ENCODE measurements around the gene TSPAN33.

Gene TSPAN33

DNA sequence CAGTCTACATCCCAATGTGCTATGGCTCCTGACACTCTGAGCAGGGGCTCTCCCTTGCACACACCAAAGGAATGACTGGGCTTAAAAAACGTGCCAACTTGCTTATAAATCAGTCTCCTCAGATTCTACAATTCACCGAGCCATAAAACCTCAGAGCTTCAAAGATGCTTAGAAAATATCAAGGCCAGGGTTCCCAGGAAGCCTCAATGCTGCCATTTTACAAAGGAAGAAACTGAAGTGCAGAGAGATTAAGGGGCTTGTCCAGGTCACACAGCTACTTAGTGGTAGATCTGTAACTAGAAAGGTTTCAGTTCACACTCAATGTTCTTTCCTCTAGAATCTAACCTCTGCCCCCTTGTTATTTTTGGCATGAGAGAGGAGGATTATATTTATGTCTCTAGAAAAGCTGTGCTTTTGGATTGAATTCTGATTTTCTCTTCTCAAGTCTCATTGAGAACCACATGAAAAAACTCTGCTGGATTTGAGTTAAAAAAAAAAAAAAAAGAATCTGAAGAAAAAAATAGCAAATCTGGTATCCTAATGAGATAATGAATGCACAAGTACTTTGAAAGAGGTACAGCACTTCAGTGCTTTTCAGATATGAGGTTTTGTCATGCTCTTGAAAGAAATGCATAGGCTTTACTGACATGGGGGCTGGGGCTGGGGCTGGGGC lies 22.3 kb upstream of the TSPAN33 start:
- DNase-seq: peak; percentile 54
- H3K36me3 Mint-ChIP-seq: peaks cover 11 to 22% of the 10 kb centered on the region in 2 donors
- H3K27ac Mint-ChIP-seq: peak overlapping the region; percentile 98
- no peaks in the 10 kb centered on the region for H3K27me3 Mint-ChIP-seq
- H3K9me3 Mint-ChIP-seq: peaks cover 9 to 16% of the 10 kb centered on the region in 2 donors
- H3K4me3 Mint-ChIP-seq: peak overlapping the region; percentile 71 to 72
- ATAC-seq (replicated peaks): peak; percentile 57 to 66
- H3K4me1 Mint-ChIP-seq: peaks cover 26 to 42% of the 10 kb centered on the region in 2 donors

GRCh38 chr7:129122751-129123509 lies 21.6 kb upstream of the TSPAN33 start:
- DNase-seq (peak; percentile 81), ATAC-seq (replicated peaks) (peak; percentile 84 to 86)
- Mint-ChIP-seq H3K27me3 (no peaks in the 10 kb centered on the region), H3K4me1 (peaks cover 26 to 42% of the 10 kb centered on the region in 2 donors), H3K4me3 (peak overlapping the region; percentile 71 to 72), H3K36me3 (peaks cover 11 to 22% of the 10 kb centered on the region in 2 donors), H3K9me3 (peaks cover 9 to 16% of the 10 kb centered on the region in 2 donors), H3K27ac (peak overlapping the region; percentile 98)

GRCh38 chr7:129123510-129123857 lies 21.0 kb upstream of the TSPAN33 start:
- Mint-ChIP-seq H3K27ac (peak overlapping the region; percentile 98), H3K27me3 (no peaks in the 10 kb centered on the region), H3K9me3 (peaks cover 9 to 16% of the 10 kb centered on the region in 2 donors), H3K4me3 (peak overlapping the region; percentile 69 to 71), H3K36me3 (peaks cover 11 to 22% of the 10 kb centered on the region in 2 donors), H3K4me1 (peaks cover 26 to 42% of the 10 kb centered on the region in 2 donors)
- no peak for DNase-seq
- ATAC-seq (replicated peaks): no peak

- DNase-seq (no peak), ATAC-seq (replicated peaks) (no peak)
- H3K36me3 Mint-ChIP-seq: peaks cover 4 to 10% of the 10 kb centered on the region in 2 donors
- H3K27ac Mint-ChIP-seq: peak overlapping the region; percentile 37
- no peaks in the 10 kb centered on the region for H3K27me3 Mint-ChIP-seq
- H3K9me3 Mint-ChIP-seq: peaks cover 3 to 7% of the 10 kb centered on the region in 2 donors
- H3K4me1 Mint-ChIP-seq: peaks cover 21 to 43% of the 10 kb centered on the region in 2 donors
- H3K4me3 Mint-ChIP-seq: no peak overlapping the region
Measured at GRCh38 chr7:129126314-129126713, 18.2 kb upstream of the TSPAN33 start.

- Mint-ChIP-seq H3K9me3 (peaks cover 0 to 2% of the 10 kb centered on the region in 2 donors), H3K4me1 (peaks cover 14 to 35% of the 10 kb centered on the region in 2 donors), H3K27ac (no peak overlapping the region), H3K36me3 (peaks cover 2 to 3% of the 10 kb centered on the region in 2 donors), H3K27me3 (no peaks in the 10 kb centered on the region), H3K4me3 (no peak overlapping the region)
- ATAC-seq (replicated peaks) (no peak), DNase-seq (no peak)
Measured at GRCh38 chr7:129127154-129127553, 17.4 kb upstream of the TSPAN33 start.

DNA sequence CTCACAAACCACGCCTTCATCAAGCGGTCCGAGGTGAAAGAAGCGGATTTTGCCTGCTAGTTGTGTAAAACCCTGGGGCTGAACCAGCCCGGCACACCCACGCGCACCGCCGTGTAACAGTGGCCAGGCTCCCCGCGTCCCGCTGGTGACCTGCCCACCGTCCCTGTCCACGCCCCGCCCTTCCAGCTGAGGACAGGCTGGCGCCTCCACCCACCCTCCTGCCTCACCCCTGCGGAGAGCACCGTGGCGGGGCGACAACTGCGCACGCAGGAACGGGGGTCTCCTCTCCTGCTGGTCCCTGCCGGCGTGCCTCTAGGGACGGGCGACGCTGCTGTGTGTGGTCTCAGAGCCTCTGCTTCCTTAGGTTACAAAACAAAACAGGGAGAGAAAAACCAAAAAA lies 16.9 kb upstream of the TSPAN33 start:
- peaks cover 12 to 33% of the 10 kb centered on the region in 2 donors for H3K4me1 Mint-ChIP-seq
- no peaks in the 10 kb centered on the region for H3K27me3 Mint-ChIP-seq
- H3K36me3 Mint-ChIP-seq: peaks cover 2 to 3% of the 10 kb centered on the region in 2 donors
- H3K9me3 Mint-ChIP-seq: peaks cover 0 to 2% of the 10 kb centered on the region in 2 donors
- H3K27ac Mint-ChIP-seq: no peak overlapping the region
- ATAC-seq (replicated peaks) (no peak), DNase-seq (no peak)
- H3K4me3 Mint-ChIP-seq: no peak overlapping the region

- peak overlapping the region; percentile 77 for H3K27ac Mint-ChIP-seq
- DNase-seq (no peak), ATAC-seq (replicated peaks) (peak in 1 of 2 donors; percentile 20)
- peaks cover 0 to 3% of the 10 kb centered on the region in 2 donors for H3K36me3 Mint-ChIP-seq
- H3K4me3 Mint-ChIP-seq: peak overlapping the region; percentile 54 to 61
- peaks cover 2 to 3% of the 10 kb centered on the region in 2 donors for H3K9me3 Mint-ChIP-seq
- peaks cover 26 to 63% of the 10 kb centered on the region in 2 donors for H3K4me1 Mint-ChIP-seq
- H3K27me3 Mint-ChIP-seq: no peaks in the 10 kb centered on the region
Measured at GRCh38 chr7:129134356-129134987, 10.0 kb upstream of the TSPAN33 start.

DNA sequence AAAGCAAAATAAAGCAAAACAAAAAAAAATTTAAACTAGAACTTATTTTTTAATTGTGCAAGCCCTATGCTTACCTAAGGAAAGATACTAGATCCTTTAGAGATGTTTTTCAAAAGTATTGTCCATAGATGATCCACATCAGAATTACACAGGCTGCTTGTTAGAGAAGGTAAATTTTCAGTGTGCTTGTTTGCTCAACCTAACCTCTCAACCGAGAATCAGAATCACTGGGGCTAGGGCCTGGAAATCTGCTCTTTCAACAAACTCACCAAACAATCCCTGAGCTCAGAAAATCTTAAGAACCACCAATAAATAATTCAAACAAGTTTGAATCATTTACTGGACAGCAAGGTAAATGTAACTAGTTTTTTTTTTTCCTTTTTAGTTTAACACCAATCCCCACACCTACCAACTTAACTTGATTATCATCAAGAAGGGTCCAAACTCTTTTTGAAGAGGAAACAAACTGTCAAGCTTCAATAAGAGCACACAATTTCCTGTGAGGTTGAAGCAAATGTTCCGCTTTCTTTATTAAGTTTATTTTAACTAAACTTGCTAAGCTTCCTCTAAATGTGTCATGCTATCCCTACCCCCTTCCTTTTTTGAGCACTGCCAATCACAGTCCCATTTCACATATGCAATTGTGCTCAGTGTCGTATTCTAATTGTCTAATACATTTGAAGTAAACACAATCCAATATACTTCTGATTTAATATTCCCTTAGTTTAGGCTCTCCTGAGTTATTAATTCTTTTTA lies 7.4 kb upstream of the TSPAN33 start:
- H3K36me3 Mint-ChIP-seq: peaks cover 0 to 3% of the 10 kb centered on the region in 2 donors
- H3K27ac Mint-ChIP-seq: peak overlapping the region; percentile 94
- H3K9me3 Mint-ChIP-seq: peaks cover 2 to 3% of the 10 kb centered on the region in 2 donors
- peaks cover 30 to 54% of the 10 kb centered on the region in 2 donors for H3K4me1 Mint-ChIP-seq
- no peak for DNase-seq
- H3K4me3 Mint-ChIP-seq: peak overlapping the region; percentile 30 to 71
- no peaks in the 10 kb centered on the region for H3K27me3 Mint-ChIP-seq
- ATAC-seq (replicated peaks): peak; percentile 94 to 96

DNA sequence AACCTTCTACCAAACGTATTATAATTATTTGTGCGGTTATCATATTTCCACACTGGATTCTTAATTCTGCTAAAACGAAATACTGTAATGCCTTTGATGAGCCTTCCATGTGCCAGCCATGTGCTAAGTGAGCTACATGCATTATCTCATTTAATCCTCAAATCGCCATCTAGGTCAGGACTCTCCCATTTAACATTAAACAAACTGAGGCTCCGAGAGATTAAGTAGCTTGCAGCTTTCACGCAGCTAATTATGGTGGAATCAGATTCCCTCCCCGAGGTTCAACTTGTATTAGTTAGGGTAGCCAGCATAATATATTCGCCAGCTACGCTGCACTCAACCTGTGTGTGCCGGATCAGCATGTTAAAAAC lies 798 bp upstream of the TSPAN33 start:
- peak overlapping the region; percentile 60 for H3K27ac Mint-ChIP-seq
- peaks cover 34 to 35% of the 10 kb centered on the region in 2 donors for H3K36me3 Mint-ChIP-seq
- no peak for ATAC-seq (replicated peaks)
- no peaks in the 10 kb centered on the region for H3K27me3 Mint-ChIP-seq
- peaks cover 44 to 51% of the 10 kb centered on the region in 2 donors for H3K4me1 Mint-ChIP-seq
- peaks cover 0 to under 1% of the 10 kb centered on the region in 2 donors for H3K9me3 Mint-ChIP-seq
- peak overlapping the region; percentile 94 for H3K4me3 Mint-ChIP-seq
- no peak for DNase-seq

- Mint-ChIP-seq H3K27ac (peak overlapping the region; percentile 99), H3K4me1 (peaks cover 51 to 64% of the 10 kb centered on the region in 2 donors), H3K4me3 (peak overlapping the region; percentile 96 to 99), H3K27me3 (no peaks in the 10 kb centered on the region), H3K36me3 (peaks cover 46 to 47% of the 10 kb centered on the region in 2 donors), H3K9me3 (no peaks in the 10 kb centered on the region)
- peak; percentile 3 to 8 for ATAC-seq (replicated peaks)
- DNase-seq: no peak
Measured at GRCh38 chr7:129144834-129145668, 544 bp downstream of the TSPAN33 start.

- Mint-ChIP-seq H3K4me3 (peak overlapping the region; percentile 96 to 99), H3K27ac (peak overlapping the region; percentile 99), H3K9me3 (no peaks in the 10 kb centered on the region), H3K27me3 (no peaks in the 10 kb centered on the region), H3K36me3 (peaks cover 57 to 58% of the 10 kb centered on the region in 2 donors), H3K4me1 (peaks cover 55 to 77% of the 10 kb centered on the region in 2 donors)
- peak; percentile 82 for DNase-seq
- ATAC-seq (replicated peaks): peak; percentile 83 to 84
Measured at GRCh38 chr7:129146237-129146979, 1.9 kb downstream of the TSPAN33 start.

- Mint-ChIP-seq H3K9me3 (no peaks in the 10 kb centered on the region), H3K27me3 (no peaks in the 10 kb centered on the region), H3K36me3 (peaks cover 63 to 70% of the 10 kb centered on the region in 2 donors), H3K4me1 (peaks cover 61 to 89% of the 10 kb centered on the region in 2 donors), H3K4me3 (peak overlapping the region; percentile 96 to 99), H3K27ac (peak overlapping the region; percentile 99)
- no peak for ATAC-seq (replicated peaks)
- no peak for DNase-seq
Measured at GRCh38 chr7:129147731-129148130, 3.2 kb downstream of the TSPAN33 start.
